ENCODE results near the gene IFTAP.

The IFTAP gene

DNA sequence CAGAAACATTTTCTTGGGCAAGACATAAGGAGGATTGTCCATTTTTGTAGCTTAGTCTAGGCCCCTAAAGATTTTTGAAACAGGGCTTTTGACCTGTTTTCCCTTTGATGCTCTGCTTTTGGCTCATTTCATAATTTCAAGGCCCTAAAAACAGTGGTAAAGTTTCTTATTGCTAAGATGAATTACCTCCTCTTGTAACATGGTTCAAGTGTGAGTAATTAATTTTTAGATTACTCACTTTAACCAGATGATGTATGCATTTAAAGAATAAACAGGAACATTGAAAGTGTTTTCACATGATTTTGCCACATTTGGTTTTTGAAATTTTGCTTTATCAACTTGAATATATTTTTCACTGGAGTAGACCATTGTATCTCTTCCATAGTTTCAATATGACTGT lies 2.6 kb downstream of the IFTAP start:
- no peak for DNase-seq (ENCODE audit: low read depth in 1 of 2, low spot score in 1 of 2)

DNA sequence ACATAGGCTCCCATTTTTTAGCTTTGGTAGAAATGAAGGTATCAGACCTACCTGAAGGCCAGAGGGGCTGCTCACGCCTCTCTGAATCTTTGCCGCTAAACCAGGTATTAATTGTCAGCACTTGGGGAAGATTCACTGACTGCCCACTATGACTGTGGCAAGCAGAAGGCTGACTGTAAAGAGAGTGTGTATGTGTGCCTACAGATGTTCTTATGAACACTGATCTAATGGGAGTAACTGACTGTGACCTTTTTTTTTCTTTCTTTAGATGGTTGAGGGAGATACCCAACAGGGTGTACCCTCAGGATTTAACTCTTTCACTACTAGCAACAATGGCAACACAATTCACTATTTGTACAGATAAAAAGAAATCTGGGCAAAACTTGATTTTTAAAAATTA lies 3.7 kb downstream of the IFTAP start, which contains the start of gene RAG2:
Gene RAG2 (minus strand): TSS at position 186 of the 400 bp plus-strand sequence. CDS start 4,068 bp downstream, outside the sequence.
- DNase-seq (ENCODE audit: low read depth in 1 of 2, low spot score in 1 of 2) = no peak

- no peak for DNase-seq (ENCODE audit: low read depth in 1 of 2, low spot score in 1 of 2)
These were observed 5.9 kb downstream of the IFTAP start for GRCh38 chr11:36600180-36600579.

- DNase-seq (ENCODE audit: low read depth in 1 of 2, low spot score in 1 of 2) = no peak
These were observed 6.9 kb downstream of the IFTAP start for GRCh38 chr11:36601155-36601554.

DNA sequence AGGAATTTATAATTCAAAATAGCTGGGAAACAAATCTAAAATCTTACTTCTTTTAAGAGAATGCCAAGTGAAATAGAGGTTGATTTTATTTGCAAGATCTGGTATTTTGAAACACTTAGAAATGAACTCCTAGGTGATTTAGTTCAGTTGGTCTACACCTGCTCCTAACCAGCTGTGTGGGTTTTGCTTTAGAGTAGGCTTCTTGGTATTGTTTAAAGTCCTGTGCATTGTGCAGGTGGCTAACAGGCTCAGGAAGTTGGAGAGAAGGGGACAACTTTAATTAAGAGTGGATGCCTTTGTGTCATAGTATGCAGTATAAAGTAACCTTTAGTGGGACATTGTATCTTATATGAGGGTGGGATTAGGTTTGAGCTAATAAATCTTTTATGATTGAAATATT lies 7.8 kb downstream of the IFTAP start:
- no peak for DNase-seq (ENCODE audit: low read depth in 1 of 2, low spot score in 1 of 2)

DNA sequence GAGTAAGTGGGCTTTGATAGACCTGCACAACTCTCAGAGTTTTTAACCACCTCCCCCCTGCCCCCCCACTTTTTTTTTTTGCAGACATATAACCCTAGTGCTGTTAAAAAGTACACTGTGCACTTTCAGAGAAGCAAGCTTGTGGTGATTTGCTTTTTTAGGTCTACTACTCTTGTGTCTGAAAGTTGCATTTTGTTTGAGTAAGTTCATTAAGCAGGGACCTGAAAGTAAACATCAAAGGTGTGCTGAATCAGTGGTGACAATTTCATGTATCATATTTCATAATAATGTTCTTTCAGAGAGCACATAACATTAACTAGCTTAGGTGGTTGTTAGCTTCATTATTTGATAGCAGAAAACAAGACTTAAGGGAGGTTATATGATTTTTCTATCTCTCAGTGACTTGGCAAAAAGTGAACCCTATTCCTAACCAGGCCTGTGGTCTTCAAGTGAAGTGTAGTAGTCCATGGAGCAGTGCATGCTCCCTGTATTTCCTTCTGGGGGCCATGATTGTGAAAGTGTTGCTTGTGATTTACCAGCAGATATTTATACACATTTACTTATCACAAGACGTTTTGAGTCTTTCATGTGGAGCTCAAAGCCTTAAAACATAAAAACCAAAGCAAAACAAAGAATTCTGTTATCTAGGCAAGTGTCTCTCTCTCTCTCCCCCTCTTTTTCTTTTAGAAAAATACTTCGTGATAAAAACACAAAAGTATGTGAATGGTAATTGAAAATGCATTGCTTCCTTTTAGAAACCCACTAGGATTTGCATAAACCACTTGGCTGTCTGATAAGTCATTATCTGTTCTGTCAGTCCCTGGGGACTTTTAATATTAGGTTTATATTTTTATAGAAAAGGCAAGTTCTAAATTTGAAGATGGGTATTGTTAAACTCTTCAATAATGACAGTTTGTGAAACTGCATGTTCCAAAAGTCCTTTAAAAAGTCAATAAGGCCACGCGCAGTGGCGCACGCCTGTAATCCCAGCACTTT lies 11.2 kb downstream of the IFTAP start:
- DNase-seq (ENCODE audit: low read depth in 1 of 2, low spot score in 1 of 2) = no peak

DNA sequence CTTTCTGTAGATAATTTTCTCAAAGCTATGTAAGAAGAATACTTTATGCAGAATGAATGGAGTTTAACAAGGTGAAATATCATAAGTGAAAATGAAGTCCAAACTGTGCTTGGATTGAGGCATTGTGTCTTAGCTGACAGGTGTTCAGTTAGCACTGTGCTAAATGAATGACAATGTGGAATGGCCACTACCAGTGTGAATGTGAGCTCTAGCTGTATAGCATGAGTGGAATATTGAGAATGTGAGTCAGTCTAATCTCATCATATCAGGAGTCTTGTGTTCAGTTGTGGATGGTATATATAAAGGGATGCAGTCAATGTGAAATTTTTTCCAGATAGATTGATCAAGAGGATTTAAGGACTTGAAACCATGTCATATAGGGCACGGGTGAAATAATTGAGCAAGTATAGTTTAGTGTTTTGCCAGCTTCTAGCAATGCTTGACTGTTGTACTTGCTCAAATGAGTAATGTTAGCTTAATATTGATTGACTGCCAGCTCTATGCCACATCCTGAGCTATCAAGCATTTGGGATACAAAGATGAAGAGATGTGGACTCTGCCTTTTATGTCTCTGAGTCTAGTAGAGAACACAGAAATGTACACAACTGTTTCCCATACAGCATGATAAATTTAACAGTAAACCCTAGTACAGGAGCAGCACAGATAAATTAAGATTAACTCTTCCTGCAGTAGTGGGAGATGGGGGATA lies 14.3 kb downstream of the IFTAP start:
- no peak for DNase-seq (ENCODE audit: low read depth in 1 of 2, low spot score in 1 of 2)

DNA sequence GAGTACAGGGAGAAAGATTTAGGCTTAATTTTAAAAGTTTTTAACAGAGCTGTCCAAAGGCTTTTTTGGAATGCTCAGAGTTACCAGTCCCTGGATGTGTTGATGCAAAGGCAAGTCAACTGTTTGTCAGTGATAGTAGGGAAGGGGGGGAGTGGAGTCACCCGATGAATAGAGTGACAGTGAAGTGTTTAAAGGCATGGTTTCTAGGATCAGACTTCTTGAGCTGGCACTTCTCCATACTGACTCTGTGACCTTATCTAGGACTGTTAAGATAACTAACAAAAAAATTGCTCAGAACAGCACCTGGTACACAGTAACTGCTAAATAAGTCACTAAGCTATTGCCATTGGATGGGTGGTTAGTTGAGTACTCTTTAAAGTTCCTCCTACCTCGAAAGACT lies 15.1 kb downstream of the IFTAP start:
- no peak for DNase-seq (ENCODE audit: low read depth in 1 of 2, low spot score in 1 of 2)

- DNase-seq (ENCODE audit: low read depth in 1 of 2, low spot score in 1 of 2) = no peak
These were observed 21.5 kb downstream of the IFTAP start for GRCh38 chr11:36615826-36616225.

- no peak for DNase-seq (ENCODE audit: low read depth in 1 of 2, low spot score in 1 of 2)
These were observed 23.5 kb downstream of the IFTAP start for GRCh38 chr11:36617543-36618362.

DNA sequence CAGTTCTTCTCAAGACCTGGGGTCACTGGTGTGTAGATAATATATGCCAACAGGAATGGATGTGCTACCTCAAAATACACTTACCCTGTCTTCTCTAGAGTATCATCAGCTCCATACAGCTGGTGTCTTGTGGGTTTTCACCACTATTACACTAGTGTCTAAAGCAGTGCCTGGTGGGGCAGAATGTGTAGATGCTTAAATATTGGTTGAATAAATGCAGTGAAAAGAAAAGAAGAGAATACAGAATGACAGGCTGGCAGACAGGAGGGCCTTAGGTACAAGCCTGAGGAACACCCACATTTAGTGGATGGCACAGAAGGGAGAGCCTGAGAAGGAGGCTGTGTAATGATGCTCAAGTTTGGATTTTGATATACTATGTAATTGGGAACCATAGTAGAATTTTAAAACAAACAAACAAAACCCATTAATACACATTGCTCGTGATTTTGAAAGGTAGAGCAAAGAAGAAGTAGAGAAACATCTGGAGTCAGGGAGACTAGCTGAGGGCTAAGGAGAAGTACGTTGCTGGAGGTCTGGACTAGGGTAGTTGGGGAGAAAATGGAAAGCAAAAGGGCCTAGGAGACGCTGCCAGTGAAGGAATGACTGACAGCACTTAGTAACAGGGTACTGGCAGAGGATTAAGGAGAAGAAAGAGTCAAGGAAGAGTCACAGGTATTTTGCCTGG lies 24.2 kb downstream of the IFTAP start:
- no peak for DNase-seq (ENCODE audit: low read depth in 1 of 2, low spot score in 1 of 2)

- DNase-seq (ENCODE audit: low read depth in 1 of 2, low spot score in 1 of 2) = no peak
These were observed 25.2 kb downstream of the IFTAP start for GRCh38 chr11:36619502-36619901.

DNA sequence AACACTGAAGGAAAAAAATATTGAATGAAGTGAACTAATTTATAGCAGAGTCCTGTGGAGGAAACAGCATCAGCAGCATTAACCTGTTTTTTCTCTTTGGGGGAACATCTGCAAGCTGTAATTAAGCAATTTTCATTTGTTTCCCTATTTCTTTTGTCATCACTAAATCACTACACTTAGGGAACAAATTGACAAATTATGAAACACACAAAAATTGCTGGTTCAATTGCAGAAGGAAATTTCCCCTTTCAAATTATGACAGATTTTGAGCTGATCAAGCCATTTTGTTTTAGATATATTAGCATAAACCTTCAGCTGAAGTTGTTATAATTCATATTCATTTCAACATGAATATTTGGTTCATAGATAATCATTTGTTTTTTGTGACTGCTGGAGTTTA lies 25.9 kb downstream of the IFTAP start:
- no peak for DNase-seq (ENCODE audit: low read depth in 1 of 2, low spot score in 1 of 2)

DNA sequence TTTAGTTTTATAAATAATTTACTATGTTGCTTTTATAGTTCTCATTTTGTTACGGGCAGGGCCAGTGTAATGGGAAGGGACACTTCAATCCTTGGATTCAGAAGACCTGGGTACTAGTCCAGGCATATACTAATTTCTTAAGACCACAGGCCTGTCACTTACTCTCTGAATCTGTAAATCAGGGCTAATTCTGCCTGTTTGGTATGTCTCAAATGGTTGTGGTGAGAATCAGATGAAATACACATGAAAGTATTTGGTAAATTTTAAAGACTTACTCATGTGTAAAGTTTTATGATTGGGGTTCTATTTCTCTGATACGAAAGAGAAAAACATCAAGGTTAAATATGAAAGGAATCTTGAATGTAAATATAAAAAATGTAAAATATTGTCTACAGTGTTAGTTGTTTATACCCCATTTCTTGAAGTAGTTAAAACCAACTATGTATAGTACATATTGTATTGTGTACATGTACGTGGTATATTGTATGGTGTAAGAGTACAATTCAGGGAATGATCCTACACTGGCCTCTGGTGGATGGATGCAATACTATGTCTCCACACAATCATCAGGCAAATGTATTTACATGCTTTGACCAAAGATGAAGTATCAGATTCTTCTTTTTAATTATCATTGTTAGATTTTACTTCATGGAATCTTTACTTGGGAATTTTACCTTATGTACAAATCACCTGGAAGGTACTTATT lies 28.3 kb downstream of the IFTAP start:
- no peak for DNase-seq (ENCODE audit: low read depth in 1 of 2, low spot score in 1 of 2)

DNA sequence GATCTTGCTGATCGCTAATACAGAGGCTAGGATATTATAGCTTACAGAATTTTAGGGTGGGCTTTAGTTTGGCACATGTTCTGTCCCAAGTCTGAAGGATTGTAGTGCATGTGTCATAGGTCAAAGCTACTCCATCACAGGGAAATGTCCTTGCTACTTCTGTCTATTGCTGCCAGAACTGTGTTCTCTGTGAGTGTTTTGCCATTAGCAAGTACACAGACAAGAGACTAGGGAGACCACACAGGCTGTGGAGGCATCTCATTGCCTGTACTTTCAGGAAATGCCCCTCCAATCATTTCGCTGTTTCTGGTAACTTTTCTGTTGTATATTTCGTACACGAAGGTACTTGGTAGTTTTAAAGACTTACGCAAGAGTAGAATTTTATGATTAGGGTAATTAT lies 29.2 kb downstream of the IFTAP start:
- no peak for DNase-seq (ENCODE audit: low read depth in 1 of 2, low spot score in 1 of 2)

DNA sequence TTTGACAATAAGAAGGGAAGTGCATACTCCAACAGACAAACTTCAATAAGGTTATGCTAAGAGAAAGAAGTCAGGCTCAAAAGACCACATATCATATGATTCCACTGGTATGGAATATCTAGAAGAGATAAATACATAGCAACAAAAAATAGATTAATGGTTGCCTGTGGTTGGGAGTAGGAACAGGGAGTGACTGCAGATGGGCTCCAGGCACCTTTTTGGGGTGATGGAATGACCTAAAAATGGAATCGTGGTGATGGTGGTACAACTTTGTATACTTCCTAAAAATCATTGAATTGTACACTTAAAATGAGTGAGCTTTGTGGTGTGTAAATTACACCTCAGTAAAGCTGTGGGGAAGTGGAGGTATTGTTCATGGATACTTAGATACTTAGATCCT lies 32.7 kb downstream of the IFTAP start:
- DNase-seq (ENCODE audit: low read depth in 1 of 2, low spot score in 1 of 2) = no peak

DNA sequence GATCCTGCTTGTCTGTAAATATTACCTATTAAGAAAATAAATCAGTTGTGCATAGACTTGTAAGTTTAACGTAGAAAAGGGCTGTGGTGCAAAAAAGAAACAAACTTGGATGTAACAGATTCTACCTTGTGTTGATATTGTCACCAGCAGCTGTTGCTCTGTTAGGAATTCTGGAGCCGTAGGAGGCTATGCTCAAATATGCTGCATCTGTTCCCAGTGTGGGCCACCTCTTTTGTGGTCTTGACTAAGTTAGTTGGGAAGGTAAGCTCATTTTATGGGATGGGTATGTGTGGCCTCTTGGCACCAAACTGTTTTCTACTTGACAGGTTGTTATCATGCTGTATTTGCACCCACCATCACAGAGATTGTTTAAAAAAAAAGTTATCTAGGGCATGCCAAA lies 33.2 kb downstream of the IFTAP start:
- DNase-seq (ENCODE audit: low read depth in 1 of 2, low spot score in 1 of 2) = no peak

GRCh38 chr11:36628141-36628540 lies 33.8 kb downstream of the IFTAP start:
- no peak for DNase-seq (ENCODE audit: low read depth in 1 of 2, low spot score in 1 of 2)

GRCh38 chr11:36628765-36629244 lies 34.5 kb downstream of the IFTAP start:
- no peak for DNase-seq (ENCODE audit: low read depth in 1 of 2, low spot score in 1 of 2)

GRCh38 chr11:36631774-36632173 lies 37.5 kb downstream of the IFTAP start:
- no peak for DNase-seq (ENCODE audit: low read depth in 1 of 2, low spot score in 1 of 2)

Data from activated CD4-positive, alpha-beta T cell treated with anti-CD3 and anti-CD28 coated beads, Interleukin-2, amount 50 U/mL, for 24 hours (primary cell).